GM08714 (cell line): ENCODE results near the gene IDE.

ENCODE experiments used
- H3K4me3 ChIP-seq: fragments of 200-500 bp; sonication (Bioruptor generic); 2 replicates; pipeline ENCODE4 v1.5.1; 2014; ENCODE audit warnings: mild to moderate bottlenecking, low read length, inconsistent platforms
- ZNF274 ChIP-seq: IDR thresholded peaks from 2 replicates; pipeline ENCODE4 v1.6.1; 2012; ENCODE audit warnings: mild to moderate bottlenecking, low read depth, low read length

Gene IDE

DNA sequence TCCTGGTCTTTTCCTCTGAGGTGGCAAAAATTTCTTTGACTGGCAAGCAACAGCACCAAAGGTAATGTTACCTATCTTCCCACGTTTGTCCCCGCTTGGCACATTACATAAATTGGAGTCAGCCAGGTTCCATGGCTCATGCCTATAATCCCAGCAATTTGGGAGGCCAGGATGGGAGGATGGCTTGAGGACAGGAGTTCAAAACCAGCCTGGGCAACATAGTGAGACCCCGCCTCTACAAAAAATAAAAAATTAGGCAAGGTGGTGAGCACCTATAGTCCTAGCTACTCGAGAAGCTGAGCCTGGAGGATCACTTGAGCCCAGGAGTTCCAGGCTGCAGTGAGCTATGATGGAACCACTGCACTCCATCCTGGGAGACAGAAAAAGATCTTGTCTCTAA lies 139.5 kb downstream of the IDE start:
- H3K4me3 ChIP-seq = no peak overlapping the region
- no peak for TF ChIP-seq ZNF274

DNA sequence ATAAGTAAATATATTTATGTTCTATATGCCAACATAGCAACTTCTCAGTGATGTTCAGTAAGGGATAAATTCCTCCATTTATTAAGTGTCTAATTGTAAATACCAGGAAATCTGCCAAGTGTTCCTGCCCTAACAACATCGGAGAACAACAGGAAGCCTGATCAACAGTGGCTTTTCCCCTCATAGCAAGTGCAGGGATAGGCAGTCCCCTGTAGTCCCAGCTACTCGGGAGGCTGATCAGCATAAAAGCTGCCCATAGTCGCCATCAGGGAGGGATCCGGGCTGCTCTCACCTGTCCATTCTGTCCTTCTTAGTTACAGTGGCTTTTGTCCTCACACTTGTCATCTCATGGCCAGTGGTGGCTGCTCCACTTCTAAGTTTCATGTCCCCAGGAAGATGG lies 141.3 kb downstream of the IDE start:
- H3K4me3 ChIP-seq = no peak overlapping the region
- TF ChIP-seq ZNF274 = no peak

DNA sequence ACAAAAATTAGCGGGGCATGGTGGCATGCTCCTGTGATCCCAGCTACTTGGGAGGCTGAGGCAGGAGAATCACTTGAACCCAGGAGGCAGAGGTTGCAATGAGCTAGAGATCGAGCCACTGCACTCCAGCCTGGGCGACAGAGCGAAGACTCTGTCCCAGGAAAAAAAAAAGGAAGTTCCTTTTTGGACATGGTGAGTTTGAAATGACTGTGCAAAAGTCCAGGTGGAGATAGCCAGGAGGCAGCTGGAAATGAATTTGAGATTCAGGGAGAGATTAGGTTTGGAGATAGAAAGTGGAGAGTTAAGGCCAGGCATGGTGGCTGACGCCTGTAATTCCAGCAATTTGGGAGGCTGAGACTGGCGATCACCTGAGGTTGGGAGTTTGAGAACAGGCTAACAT lies 143.8 kb downstream of the IDE start:
- no peak overlapping the region for H3K4me3 ChIP-seq
- no peak for TF ChIP-seq ZNF274

DNA sequence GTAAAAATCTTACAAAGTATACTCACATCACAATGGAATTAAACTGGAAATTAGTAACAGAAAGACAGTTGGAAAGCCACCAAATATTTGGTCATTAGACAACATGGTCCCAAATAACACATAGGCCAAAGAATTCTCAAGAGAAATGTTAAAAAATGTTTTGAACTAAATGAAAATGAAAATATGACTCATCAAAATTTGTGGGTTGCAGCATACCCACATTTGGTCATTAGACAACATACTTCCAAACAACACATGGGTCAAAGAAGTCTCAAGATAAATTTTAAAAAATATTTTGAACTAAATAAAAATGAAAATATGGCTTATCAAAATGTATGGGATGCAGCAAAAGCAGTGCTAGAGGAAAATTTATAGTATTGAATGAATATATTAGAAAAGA lies 152.3 kb downstream of the IDE start:
- H3K4me3 ChIP-seq = no peak overlapping the region
- no peak for TF ChIP-seq ZNF274

DNA sequence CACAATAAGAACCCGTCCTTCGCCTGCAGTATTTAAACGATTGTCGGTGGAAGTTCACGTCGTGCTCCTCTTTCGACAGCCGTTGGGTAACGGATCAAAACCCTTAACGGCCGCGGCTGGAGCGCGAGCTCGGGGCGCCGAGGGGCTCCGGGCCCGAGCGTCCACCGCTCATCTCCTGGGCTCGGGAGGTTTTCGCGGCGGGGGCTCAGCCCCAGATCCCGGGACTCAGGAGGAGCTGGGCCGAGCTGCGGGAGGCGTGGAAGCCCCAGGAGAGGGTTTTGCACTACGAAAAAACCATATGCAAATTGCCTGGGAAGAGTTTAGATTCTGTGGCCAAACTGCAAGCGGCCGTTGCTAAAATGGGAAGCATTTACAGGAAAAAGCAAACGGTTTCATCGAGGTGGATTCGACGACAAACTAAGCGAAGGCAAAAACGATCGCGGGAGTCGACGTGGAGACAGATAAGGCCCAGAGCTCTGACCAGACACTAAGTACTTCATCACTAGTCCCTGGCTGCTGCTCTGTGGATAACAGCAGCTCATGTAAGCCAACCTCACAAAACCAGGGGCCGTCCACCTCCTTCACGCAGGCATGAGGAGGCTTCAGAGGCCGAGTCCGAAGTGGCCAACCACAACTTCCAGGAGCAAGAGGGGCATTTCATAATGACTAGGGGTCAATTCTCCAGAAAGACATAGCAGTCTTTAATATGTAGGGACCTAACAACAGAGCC lies 153.2 kb downstream of the IDE start:
- no peak for TF ChIP-seq ZNF274
- no peak overlapping the region; the same call in 1 of the 2 replicates for H3K4me3 ChIP-seq

DNA sequence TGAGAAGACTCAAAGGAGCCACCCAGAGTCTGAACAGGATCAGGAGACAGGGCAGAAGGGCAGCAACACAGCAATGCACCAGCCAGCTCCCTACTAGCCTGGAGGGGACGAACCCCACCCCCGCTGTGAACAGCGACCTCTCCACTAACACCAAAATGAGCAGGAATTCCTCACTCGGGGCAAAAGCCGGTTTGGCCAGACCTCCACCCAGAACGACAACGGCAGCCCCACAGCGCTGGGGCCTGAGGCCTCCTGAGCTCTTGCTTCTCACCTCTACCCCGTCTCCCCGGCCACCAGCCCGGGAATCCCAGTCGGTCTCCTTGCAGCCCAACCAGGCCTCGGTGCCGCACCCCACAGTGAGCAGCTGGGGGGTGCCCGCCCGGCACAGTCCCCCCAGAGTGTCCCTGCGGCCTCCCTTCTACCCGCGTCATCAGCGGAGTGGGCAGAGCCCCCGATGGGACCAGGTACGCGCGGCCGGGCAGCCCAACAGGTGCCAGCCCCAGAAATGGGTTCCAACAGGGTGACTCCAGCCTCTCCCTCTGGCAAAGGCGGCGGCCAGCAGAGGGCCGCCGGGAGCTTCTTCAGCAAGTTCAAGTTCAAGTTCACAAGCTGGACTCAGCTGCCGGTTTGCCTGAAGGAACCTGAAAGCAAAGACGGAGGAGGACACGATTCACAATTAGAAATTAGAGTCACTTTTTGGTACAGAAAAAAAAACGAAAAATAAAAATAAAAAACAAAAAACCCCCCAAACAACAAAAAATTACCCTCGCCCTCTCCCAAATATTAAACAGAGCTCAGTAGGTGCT lies 153.9 kb downstream of the IDE start:
- no peak overlapping the region; the same call in 1 of the 2 replicates for H3K4me3 ChIP-seq
- no peak for TF ChIP-seq ZNF274

DNA sequence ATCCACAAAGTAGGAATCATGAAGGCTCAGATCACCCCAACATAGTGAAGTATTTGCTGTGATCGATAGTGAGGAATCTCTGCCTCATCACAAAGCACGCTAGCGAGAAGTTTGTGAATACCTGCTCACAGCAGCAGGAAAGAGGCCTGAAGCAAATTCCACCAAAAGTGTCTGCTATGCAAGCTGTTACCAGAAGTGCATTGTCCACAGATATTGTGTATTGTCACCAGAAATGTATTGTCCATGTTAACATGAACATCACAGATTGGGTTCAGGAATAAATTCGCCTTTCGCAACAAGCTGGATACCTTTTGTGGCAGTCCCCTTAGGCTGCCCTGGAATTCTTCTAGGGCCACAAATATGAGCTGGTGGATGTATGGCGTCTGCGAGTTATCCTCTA lies 155.0 kb downstream of the IDE start:
- no peak for TF ChIP-seq ZNF274
- H3K4me3 ChIP-seq = no peak overlapping the region

DNA sequence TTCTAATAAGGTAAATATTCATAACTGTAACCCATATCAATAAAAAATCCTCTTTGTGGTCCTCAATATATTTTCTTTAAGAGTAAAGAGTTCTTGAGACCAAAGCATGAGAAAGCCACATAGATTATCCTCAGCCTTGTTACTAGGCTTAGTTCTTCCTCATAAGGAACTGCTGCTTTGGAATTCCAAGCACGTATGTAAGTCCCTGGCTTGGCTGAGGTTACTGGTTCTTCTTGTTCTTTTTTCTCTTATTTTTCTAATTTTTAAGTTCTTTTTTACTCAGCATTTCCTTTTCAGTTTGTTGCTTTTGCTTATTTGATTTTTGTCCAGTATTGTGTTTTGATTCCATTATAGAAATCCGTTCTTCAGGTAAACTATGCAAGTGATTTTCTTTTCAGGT lies 155.7 kb downstream of the IDE start:
- TF ChIP-seq ZNF274 = no peak
- H3K4me3 ChIP-seq = no peak overlapping the region

DNA sequence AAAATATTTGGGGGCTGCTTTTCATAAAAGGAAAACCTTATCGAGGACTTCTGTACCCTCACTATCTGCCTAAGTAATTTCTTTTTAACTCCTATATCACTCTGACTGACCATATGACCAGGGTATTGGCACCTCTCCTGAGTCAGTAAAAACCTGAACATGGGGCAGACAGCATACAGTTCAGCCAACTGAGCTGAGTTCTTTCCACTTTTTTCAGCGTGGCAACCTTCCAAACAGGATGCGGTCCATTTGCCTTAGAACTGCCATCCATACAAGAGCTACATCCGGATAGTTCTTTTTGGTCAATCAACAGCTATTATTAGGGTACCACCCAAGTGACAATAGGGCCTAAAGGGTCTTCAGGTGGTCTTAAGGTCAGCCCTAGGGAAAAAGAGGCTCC lies 160.4 kb downstream of the IDE start:
- TF ChIP-seq ZNF274 = no peak
- no peak overlapping the region for H3K4me3 ChIP-seq

DNA sequence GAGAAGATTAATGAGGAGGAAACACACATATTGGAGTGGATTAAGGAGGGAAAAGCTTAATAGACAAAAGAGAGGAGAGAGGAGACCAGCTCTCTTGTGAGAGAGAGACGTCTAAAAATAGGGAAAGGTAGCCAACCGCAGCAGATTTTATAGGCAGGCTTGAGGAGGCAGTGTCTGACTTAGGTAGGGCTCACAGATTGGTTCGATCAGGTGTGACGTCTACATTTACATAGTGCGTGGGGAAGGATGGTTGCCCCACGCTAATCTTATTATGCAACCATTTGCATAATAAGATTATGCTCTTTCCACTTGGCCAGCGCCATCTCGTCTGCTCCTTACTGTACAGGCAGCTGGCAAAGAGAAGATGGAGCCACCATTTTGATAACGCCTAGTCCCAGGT lies 160.9 kb downstream of the IDE start:
- no peak for TF ChIP-seq ZNF274
- no peak overlapping the region for H3K4me3 ChIP-seq

DNA sequence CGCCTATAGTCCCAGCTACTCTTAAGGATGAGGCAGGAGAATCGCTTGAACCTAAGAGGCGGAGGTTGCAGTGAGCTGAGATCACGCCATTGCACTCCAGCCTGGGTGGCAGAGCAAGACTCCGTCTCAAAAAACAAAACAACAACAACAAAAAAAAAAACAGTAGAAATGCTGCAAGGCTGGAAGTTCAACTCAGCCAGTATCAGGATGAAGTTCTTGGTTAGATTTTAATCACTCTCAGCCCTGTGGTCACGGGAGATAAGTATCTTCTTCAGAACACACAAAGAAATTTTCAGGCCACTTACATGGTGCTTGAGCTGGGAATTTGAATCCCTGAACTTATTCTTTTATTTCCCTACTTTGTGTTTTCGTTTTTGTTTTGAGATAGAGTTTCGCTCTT lies 162.5 kb downstream of the IDE start:
- no peak for TF ChIP-seq ZNF274

DNA sequence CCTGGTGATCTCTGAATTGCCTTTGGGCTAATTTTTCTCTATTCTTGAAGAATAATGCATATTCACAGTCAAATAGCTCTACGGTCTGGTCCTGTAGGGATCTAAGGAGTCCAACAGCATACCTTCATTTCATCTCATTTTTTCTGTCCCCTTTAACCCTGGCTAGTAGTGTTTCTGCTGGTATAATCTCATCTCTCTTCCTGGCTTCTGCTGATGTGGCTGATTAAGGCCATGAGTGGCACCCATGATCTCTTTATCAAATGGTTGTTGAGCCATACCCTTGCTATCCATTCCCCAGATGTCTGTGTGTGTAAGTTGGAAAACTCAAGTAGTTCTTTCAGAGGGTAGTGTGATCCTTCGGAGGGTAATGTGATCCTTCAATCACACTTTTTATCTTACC lies 163.4 kb downstream of the IDE start:
- H3K4me3 ChIP-seq = no peak overlapping the region
- TF ChIP-seq ZNF274 = no peak

More for the DNA sequence above, 162.5 kb downstream of the IDE start:
- H3K4me3 ChIP-seq = no peak overlapping the region

DNA sequence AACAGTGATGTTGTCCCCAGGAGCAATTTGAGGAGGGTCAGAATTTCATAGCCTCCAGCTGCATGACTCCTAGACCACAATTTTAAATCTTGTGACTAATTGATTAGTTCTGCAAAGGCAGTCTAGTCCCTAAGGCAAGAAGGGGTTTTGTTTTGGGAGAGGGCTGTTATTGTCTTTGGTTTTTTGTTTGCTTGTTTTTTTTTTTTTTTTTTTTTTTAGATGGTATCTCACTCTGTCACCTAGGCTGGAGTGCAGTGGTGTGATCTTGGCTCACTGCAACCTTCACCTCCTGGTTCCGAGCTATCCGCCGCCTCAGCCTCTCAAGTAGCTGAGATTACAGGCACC lies 165.9 kb downstream of the IDE start:
- H3K4me3 ChIP-seq = no peak overlapping the region
- TF ChIP-seq ZNF274 = no peak

DNA sequence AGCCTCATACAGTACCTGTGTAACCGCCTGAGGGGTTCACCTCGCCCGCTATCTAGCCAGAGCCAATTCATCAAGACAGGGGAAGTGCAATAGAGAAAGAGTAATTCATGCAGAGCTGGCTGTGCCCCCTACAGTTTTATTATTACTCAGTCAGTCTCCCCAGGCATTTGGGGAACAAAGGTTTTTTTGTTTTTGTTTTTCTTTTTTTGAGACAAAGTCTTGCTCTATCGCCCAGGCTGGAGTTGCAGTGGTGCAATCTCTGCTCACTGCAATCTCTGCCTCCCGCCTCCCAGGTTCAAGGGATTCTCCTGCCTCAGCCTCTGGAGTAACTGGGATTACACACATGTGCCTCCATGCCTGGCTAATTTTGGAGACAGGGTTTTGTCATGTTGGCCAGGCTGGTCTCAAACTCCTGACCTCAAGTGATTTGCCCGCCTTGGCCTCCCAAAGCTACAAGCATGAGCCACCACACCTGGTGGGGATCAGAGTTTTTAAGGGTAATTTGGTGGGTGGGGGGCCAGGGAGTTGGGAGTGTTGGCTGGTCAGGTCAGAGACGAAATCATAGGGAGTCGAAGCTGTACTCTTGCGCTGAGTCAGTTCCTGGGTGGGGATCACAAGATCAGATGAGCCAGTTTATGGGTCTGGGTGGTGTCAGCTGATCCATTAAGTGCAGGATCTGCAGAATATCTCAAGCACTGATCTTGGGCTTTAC lies 166.4 kb downstream of the IDE start:
- TF ChIP-seq ZNF274 = no peak
- H3K4me3 ChIP-seq = no peak overlapping the region

DNA sequence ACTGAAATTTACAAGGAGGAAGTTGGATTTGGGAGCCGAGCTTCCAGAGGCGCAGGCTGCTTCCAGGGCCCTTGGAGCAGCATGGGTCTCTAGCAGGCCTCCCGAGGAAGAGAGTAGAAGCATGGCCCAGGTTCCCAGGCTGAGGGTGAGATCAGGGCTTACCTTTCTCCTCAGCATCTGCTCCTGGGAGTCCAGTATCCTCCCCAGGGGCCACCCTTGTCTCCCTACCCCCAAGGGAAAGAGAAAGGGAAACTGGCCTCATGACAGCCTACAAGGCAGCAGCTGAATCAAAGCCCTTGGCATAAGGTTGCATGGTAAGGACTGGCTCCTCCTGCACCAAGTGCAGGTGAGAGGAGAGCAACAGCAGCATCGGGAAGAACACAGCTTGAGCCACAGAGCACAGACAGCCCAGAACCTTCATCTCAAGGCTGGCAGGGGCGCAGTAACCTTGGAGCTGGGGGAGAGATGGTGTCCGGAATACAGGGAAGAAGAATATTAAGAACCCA lies 168.4 kb downstream of the IDE start:
- H3K4me3 ChIP-seq = no peak overlapping the region
- no peak for TF ChIP-seq ZNF274
